Brain pericyte (primary cell): ENCODE data around the gene NOX5.

Experiments used
- DNase-seq: peaks from one replicate; pipeline ENCODE4 v3.0.0-alpha.2; 2012; ENCODE audit warnings: low read depth, low spot score

The NOX5 gene

GRCh38 chr15:68991723-68992122 is 22.8 kb upstream of the NOX5 start:
- DNase-seq = no peak

- no peak for DNase-seq
Measured at GRCh38 chr15:68992696-68993095, 21.8 kb upstream of the NOX5 start.

GRCh38 chr15:68993276-68993675 is 21.2 kb upstream of the NOX5 start:
- no peak for DNase-seq

- no peak for DNase-seq
Measured at GRCh38 chr15:68994149-68994548, 20.3 kb upstream of the NOX5 start.

- DNase-seq = no peak
Measured at GRCh38 chr15:68994981-68995761, 19.3 kb upstream of the NOX5 start.

GRCh38 chr15:68997050-68997449 is 17.4 kb upstream of the NOX5 start:
- DNase-seq = no peak

- DNase-seq = no peak
Measured at GRCh38 chr15:68997930-68998777, 16.3 kb upstream of the NOX5 start.

GRCh38 chr15:68999091-68999490 is 15.4 kb upstream of the NOX5 start:
- DNase-seq = no peak

- DNase-seq = no peak
Measured at GRCh38 chr15:69000091-69000490, 14.4 kb upstream of the NOX5 start.

- DNase-seq = no peak
Measured at GRCh38 chr15:69000725-69001503, 13.6 kb upstream of the NOX5 start.

- DNase-seq = no peak
Measured at GRCh38 chr15:69002783-69003182, 11.7 kb upstream of the NOX5 start.

- no peak for DNase-seq
Measured at GRCh38 chr15:69004011-69004410, 10.5 kb upstream of the NOX5 start.

GRCh38 chr15:69008056-69008455 is 6.4 kb upstream of the NOX5 start:
- no peak for DNase-seq

- DNase-seq = no peak
Measured at GRCh38 chr15:69009341-69009740, 5.2 kb upstream of the NOX5 start.

- no peak for DNase-seq
Measured at GRCh38 chr15:69011641-69012040, 2.9 kb upstream of the NOX5 start.

- DNase-seq = no peak
Measured at GRCh38 chr15:69012761-69013364, 1.6 kb upstream of the NOX5 start.

GRCh38 chr15:69013726-69014406 is 629 bp upstream of the NOX5 start:
- no peak for DNase-seq

GRCh38 chr15:69015591-69015990 is 1.1 kb downstream of the NOX5 start:
- DNase-seq = no peak

- no peak for DNase-seq
Measured at GRCh38 chr15:69016021-69016595, 1.6 kb downstream of the NOX5 start.

GRCh38 chr15:69017978-69018377 is 3.5 kb downstream of the NOX5 start:
- DNase-seq = no peak

GRCh38 chr15:69018951-69019350 is 4.5 kb downstream of the NOX5 start:
- no peak for DNase-seq
